CD4-positive, alpha-beta T cell (primary cell): ENCODE data around the gene SHOC2. TPM values are rescaled to one million over a fixed set of nuclear protein-coding genes. Genes with fewer than 3 reads are reported as not detected.

ENCODE experiments used
- ATAC-seq: fragments of 200-7000 bp; cut with Tn5 transposase; one replicate; pipeline ENCODE4 v1.10.0; 2022; ENCODE audit warnings: mild to moderate bottlenecking; ENCODE audit not compliant: poor library complexity
- CTCF ChIA-PET: fragments of 350-600 bp; sonication (Branson Sonifier 250); formaldehyde crosslinking; loops from one replicate; lab custom pipeline; 2021; ENCODE audit warnings: antibody characterized with exemption, inconsistent platforms; lab: Charles Lee
- POLR2A ChIA-PET: fragments of 350-600 bp; sonication (Branson Sonifier 250); formaldehyde crosslinking; loops from one replicate; lab custom pipeline; 2021; ENCODE audit warnings: antibody characterized with exemption, inconsistent platforms; lab: Charles Lee
- DNase-seq, 14 experiments: peaks; one replicate each; pipeline ENCODE4 v3.0.0-alpha.2; 2013 to 2020; ENCODE audit warnings: mixed read lengths in 2 of 14
- H3K27ac ChIP-seq, 2 donors: one replicate each; pipeline versions ENCODE4 v1.5.1 to v1.7.0; 2013; ENCODE audit warnings: low read length in 2 of 2, low read depth in 1 of 2, mild to moderate bottlenecking in 1 of 2
- H3K27me3 ChIP-seq, 2 experiments: 1 replicate in 1 of 2; 2 replicates in 1 of 2; pipeline versions ENCODE4 v1.6.1 to v1.7.0; 2013; ENCODE audit warnings: low read length in 2 of 2, control low read depth in 1 of 2, mild to moderate bottlenecking in 1 of 2, moderate library complexity in 1 of 2; ENCODE audit not compliant: insufficient read depth in 2 of 2, control insufficient read depth in 1 of 2
- H3K36me3 ChIP-seq: one replicate; pipeline ENCODE4 v1.6.1; 2013; ENCODE audit warnings: low read length, control low read depth; ENCODE audit not compliant: insufficient read depth
- H3K4me1 ChIP-seq: one replicate; pipeline ENCODE4 v1.6.1; 2013; ENCODE audit warnings: low read length, control low read depth; ENCODE audit not compliant: insufficient read depth
- H3K4me3 ChIP-seq: one replicate; pipeline ENCODE4 v1.5.1; 2013; ENCODE audit warnings: mild to moderate bottlenecking, low read length, moderate library complexity
- H3K9me3 ChIP-seq, 2 experiments: 1 replicate in 1 of 2; 2 replicates in 1 of 2; pipeline versions ENCODE4 v1.6.1 to v1.7.0; 2013; ENCODE audit warnings: low read length in 2 of 2, mild to moderate bottlenecking in 2 of 2, control low read depth in 1 of 2, moderate library complexity in 1 of 2; ENCODE audit not compliant: control insufficient read depth in 1 of 2, insufficient read depth in 1 of 2
- H3K27ac Mint-ChIP-seq: one replicate; pipeline ENCODE4 v1.8.0; 2020; ENCODE audit warnings: mixed read lengths
- H3K27me3 Mint-ChIP-seq: one replicate; pipeline ENCODE4 v1.8.0; 2021; ENCODE audit warnings: mixed read lengths
- H3K36me3 Mint-ChIP-seq: one replicate; pipeline ENCODE4 v1.8.0; 2021; ENCODE audit warnings: low read depth, mixed read lengths
- H3K4me1 Mint-ChIP-seq: one replicate; pipeline ENCODE4 v1.8.0; 2021; ENCODE audit warnings: low read depth, mixed read lengths
- H3K4me3 Mint-ChIP-seq: one replicate; pipeline ENCODE4 v1.8.0; 2020; ENCODE audit warnings: mild to moderate bottlenecking, mixed read lengths
- H3K9me3 Mint-ChIP-seq: one replicate; pipeline ENCODE4 v1.8.0; 2020; ENCODE audit warnings: mixed read lengths
- intact Hi-C, 2 experiments: fragments of 100-400 bp; cut with DNase I in 1 of 2; cut with micrococcal nuclease in 1 of 2; formaldehyde crosslinking; loops; one replicate each; pipeline versions ENCODE4 v1.15.1 to v1.9.0; 2023 to 2025; cut with DNase I, micrococcal nuclease
- total RNA-seq, 174 experiments: library from RNA in 2 of 174; stranded (reverse) in 2 of 174; gene quantifications; one replicate each; pipeline ENCODE4 v1.2.3 and lab custom pipeline; 2021 to 2026
- TF ChIP-seq, protein P1 (sequence below): fragments of 200-600 bp; IDR thresholded peaks from one replicate; pipeline ENCODE4 v1.8.0; 2022; ENCODE audit warnings: antibody characterized with exemption, mild to moderate bottlenecking

The SHOC2 gene
- total RNA-seq, 2 experiments from 2014 or later, result 65.9 to 66.9 TPM

DNA sequence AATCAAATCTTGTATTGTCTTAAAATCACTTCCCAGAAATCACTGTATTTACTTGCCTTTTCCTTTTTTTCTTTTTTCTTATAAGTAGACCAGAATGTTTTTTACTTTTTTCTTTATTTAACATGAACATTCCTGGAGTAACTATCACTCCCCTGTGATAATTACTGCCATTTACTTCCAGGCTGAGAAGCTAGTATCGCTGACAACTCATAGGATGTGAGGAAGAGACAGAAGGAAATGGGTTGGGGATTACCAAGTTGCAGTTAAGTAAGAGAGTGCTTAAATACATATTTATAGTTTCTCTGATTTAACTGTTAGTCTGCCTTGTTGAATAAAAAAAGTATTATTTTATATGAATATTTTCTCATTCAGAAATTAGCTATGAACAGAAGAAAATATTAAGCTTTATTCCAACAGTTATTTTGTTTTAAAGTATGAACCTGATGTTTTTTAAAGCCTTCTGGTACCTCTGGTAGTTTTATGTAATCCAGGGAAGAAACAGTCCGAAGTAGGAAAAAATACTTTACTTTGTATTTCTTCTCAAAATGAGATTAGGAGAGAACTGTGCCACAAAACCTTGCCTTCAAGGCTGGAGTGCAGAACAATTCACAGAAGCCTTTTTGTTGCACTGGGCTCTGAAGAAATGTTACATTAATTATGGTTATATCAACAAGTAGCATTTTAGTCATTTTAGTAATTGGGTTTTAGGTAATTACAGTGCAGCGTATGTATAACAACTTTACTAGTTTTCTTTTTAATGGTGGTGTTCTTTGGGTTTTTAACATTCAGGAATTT, 72.8 kb downstream of the SHOC2 start:
- H3K36me3 Mint-ChIP-seq, result peaks cover 50% of the 10 kb centered on the region
- no peaks in the 10 kb centered on the region for H3K27me3 Mint-ChIP-seq
- ATAC-seq (no peak), DNase-seq (no peak)
- peak overlapping the region; percentile 65 for H3K27ac Mint-ChIP-seq
- H3K4me3 Mint-ChIP-seq, result peak overlapping the region; percentile 55
- Histone ChIP-seq H3K27ac (no peak overlapping the region), H3K36me3 (peaks cover 7% of the 10 kb centered on the region), H3K9me3 (no peaks in the 10 kb centered on the region), H3K27me3 (no peaks in the 10 kb centered on the region), H3K4me3 (no peak overlapping the region), H3K4me1 (peaks cover 6% of the 10 kb centered on the region)
- CTCF ChIA-PET, result interaction anchor here (0.6 kb wide), 1 partner anchor 42 kb away, joined by 3 read pairs; no protein-coding TSS in a partner anchor
- TF ChIP-seq, protein P1, sequence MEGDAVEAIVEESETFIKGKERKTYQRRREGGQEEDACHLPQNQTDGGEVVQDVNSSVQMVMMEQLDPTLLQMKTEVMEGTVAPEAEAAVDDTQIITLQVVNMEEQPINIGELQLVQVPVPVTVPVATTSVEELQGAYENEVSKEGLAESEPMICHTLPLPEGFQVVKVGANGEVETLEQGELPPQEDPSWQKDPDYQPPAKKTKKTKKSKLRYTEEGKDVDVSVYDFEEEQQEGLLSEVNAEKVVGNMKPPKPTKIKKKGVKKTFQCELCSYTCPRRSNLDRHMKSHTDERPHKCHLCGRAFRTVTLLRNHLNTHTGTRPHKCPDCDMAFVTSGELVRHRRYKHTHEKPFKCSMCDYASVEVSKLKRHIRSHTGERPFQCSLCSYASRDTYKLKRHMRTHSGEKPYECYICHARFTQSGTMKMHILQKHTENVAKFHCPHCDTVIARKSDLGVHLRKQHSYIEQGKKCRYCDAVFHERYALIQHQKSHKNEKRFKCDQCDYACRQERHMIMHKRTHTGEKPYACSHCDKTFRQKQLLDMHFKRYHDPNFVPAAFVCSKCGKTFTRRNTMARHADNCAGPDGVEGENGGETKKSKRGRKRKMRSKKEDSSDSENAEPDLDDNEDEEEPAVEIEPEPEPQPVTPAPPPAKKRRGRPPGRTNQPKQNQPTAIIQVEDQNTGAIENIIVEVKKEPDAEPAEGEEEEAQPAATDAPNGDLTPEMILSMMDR, result no peak
- intact Hi-C loops, result loop anchor here in 1 of 2 experiments (2.0 to 10.0 kb wide), 3 partner anchors 71 to 380 kb away; no protein-coding TSS in a partner anchor
- POLR2A ChIA-PET, result interaction anchor here (0.6 to 0.9 kb wide), 3 partner anchors 73 to 157 kb away, joined by 3 read pairs; partner anchors contain the start of gene BBIP1
- no peaks in the 10 kb centered on the region for H3K9me3 Mint-ChIP-seq
- H3K4me1 Mint-ChIP-seq, result peaks cover 62% of the 10 kb centered on the region

DNA sequence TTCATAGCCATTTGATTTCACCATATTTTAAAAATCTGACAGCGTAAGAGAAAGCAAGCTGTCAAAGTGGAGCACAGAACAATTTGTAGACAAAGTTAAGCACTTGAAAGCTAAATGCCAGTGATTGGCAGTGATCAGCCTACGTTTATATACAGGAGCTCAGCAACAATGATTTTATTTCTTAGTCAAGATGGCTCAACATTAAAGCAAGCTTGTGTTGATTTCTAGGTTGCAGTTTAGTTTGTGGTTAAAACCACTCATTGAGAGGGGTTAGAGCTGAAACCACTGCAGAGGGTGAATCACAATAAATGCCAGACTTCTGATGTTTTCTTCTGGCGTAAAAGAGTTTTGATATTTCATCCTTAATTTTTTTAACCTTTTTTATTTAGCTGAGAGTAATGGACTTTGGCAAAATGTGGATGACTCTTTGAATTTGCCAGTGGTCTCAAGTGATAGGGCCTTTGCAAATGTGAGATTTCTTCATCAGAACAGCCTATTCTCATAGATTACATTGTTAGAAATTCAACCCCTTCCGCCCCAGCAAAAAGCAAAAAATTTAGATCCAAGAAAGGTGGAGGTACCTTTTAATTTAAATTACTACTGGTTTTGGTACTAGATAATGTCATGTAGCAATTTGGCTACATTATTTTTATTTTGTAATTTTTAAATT, 73.8 kb downstream of the SHOC2 start:
- H3K4me1 ChIP-seq, result peaks cover 6% of the 10 kb centered on the region
- ChIA-PET POLR2A (interaction anchor here (0.7 to 0.9 kb wide), 2 partner anchors 74 to 75 kb away, joined by 3 read pairs; partner anchors contain the start of gene BBIP1), CTCF (interaction anchor here (1.4 kb wide), 1 partner anchor 319 kb away, joined by 3 read pairs; no protein-coding TSS in a partner anchor)
- Mint-ChIP-seq H3K27me3 (no peaks in the 10 kb centered on the region), H3K4me3 (peak overlapping the region; percentile 55), H3K4me1 (peaks cover 61% of the 10 kb centered on the region), H3K36me3 (peaks cover 44% of the 10 kb centered on the region), H3K27ac (peak overlapping the region; percentile 65), H3K9me3 (no peaks in the 10 kb centered on the region)
- H3K36me3 ChIP-seq, result peaks cover 7% of the 10 kb centered on the region
- ATAC-seq (peak; percentile 96), DNase-seq (peak in 6 of 14 experiments; percentile 3 to 67 (median 38))
- TF ChIP-seq, protein P1, result no peak
- no peak overlapping the region for H3K27ac ChIP-seq
- no peaks in the 10 kb centered on the region for H3K27me3 ChIP-seq
- H3K9me3 ChIP-seq, result no peaks in the 10 kb centered on the region
- H3K4me3 ChIP-seq, result no peak overlapping the region
- intact Hi-C loops, result loop anchor here in 1 of 2 experiments (2.0 to 10.0 kb wide), 3 partner anchors 72 to 381 kb away; no protein-coding TSS in a partner anchor

DNA sequence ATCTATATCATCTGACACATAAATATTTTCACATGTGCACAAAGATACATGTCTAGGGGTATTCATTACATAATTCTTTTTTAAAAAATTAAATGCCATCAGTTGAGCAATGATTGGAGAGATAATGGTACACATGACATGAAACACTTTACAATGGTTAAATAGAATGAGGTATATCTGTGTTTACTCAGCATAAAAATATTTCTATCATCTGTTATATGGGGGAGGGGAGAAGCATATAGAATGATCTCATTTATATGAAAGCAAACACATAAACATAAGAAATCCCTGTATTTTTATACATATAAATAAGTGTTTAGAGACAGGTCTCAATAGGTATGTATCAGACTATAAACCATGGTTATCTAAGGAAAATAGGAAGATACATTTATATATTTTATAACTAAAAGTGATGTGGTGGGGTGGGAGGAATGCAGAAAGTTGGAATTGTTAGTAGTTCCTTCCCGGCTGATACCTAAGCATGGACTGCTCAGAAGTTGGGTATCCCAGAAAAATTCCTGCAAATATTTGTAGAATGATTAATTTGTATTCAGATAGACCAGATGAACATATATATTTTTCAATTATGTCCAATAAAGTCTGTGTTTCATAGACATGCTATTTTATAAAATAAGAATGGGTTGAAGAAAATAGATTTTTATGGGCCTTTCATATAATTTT, 75.1 kb downstream of the SHOC2 start:
- Histone ChIP-seq H3K9me3 (no peaks in the 10 kb centered on the region), H3K4me3 (no peak overlapping the region), H3K4me1 (peaks cover 6% of the 10 kb centered on the region), H3K27ac (no peak overlapping the region), H3K36me3 (no peaks in the 10 kb centered on the region), H3K27me3 (no peaks in the 10 kb centered on the region)
- H3K4me3 Mint-ChIP-seq, result no peak overlapping the region
- ATAC-seq (no peak), DNase-seq (no peak)
- H3K27ac Mint-ChIP-seq, result no peak overlapping the region
- peaks cover 51% of the 10 kb centered on the region for H3K4me1 Mint-ChIP-seq
- ChIA-PET CTCF (interaction anchor here (1.4 kb wide), 1 partner anchor 320 kb away, joined by 3 read pairs; no protein-coding TSS in a partner anchor), POLR2A (interaction anchor here (1.3 kb wide), 1 partner anchor 76 kb away, joined by 4 read pairs; the partner anchor contains the start of gene BBIP1)
- no peaks in the 10 kb centered on the region for H3K9me3 Mint-ChIP-seq
- peaks cover 45% of the 10 kb centered on the region for H3K36me3 Mint-ChIP-seq
- H3K27me3 Mint-ChIP-seq, result no peaks in the 10 kb centered on the region
- TF ChIP-seq, protein P1, result no peak
- intact Hi-C loops, result loop anchor here in 1 of 2 experiments (5.0 to 10.0 kb wide), 2 partner anchors 250 to 382 kb away; no protein-coding TSS in a partner anchor
